Dedifferentiated amniotic fluid mesenchymal stem cell (primary cell): Measurements from ENCODE around the gene NALCN.

Experiments
- DNase-seq: peaks from one replicate; pipeline ENCODE4 v3.0.0-alpha.2; 2016; ENCODE audit errors: extremely low spot score

Gene NALCN

DNA sequence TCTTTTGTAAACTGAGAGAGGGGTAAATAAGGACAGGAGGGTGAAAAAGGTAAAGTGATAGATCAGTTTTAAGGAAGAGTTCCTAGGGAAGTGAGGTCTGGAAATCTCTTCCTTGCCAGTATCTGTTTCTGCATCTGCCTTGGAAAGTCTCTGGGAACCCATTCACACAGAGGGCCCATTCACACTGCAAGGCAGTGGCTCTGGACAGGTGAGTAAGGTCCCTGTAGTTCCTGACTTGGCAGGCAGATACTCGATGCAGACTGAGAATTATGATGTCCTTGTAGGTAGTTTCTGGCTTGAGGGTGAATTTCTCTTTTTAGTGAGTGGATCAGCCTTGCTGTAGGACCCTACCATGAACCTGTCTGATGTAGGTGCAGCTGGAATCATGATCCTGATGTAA is 293.3 kb downstream of the NALCN start:
- no peak for DNase-seq

- no peak for DNase-seq
Observed at GRCh38 chr13:101121608-101122007, 294.7 kb downstream of the NALCN start.

DNA sequence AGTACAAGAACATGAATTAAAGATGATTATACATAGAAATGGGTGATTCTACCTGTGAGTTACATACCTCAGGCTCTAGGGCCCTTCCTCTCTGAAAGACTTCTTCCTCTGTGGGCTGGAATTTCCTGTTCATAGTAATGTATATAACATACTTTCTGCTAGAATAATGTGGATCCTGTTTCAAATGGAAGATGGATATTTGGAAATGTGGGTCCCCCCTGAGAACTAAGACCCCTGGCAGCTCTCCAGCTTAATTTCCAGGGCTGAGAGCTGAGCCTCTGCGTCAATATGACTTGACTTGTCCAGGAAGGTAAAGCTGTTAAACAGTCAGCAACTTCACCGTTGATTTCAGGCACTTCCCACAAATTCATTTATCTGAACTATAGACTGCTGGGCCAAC is 296.3 kb downstream of the NALCN start:
- DNase-seq: no peak

GRCh38 chr13:101116826-101117225 is 299.5 kb downstream of the NALCN start:
- DNase-seq: no peak

DNA sequence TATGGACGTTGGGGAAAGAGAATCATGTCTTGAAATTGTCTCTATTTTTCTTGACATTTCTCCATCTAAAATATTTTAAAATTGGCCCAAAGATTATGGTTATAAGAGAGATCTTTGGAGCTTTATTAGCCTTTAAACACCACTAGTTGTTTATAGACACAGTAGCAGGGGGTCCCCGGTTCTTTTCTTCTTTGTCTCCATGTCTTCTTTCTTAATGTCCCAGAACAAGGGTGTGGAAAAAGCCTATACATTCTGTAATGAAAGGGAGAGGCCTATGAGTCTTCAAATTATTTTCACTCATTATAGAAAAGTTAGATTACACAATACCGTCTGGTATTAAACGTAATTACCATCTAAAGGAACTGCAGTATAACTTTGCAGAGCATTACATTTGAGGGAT is 300.0 kb downstream of the NALCN start:
- no peak for DNase-seq

DNA sequence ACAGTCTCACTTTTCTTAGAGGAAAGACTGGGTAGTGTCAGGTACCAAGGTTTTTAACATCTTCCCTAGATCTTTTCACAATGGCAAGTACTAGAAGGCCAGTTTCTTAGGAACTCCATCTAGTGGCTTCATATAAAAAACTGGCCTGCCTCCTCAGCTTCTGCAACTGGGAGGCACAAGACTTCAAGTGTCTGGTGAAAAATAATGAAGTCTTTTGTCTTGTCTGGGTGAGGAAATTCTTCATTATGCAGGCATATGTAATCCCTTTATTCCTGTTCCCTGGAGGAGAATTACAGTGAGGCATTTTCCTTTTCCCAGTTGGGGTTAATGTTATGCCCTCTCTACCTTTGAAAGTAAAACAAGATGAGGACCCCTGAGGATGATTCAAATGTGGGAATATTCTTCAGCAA is 300.5 kb downstream of the NALCN start:
- no peak for DNase-seq

DNA sequence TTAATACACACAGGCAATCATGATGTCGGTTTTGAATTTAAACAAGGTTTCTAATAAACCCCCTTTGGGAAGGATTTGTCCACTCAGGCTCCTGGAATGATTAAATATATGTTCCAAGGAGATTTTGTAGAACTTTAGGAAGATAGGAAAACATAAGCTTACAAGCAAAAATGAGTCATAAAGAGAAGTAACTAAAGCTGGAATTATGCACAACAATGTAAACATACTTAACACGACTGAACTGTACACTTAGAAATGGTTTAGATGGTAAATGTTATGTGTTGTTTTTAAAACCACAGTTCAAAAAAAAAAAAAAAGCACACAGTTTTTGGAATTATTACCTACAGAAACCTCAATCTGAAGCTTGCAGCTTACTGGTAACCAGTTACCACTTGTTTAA is 304.4 kb downstream of the NALCN start:
- no peak for DNase-seq

- no peak for DNase-seq
Observed at GRCh38 chr13:101109005-101109404, 307.3 kb downstream of the NALCN start.

DNA sequence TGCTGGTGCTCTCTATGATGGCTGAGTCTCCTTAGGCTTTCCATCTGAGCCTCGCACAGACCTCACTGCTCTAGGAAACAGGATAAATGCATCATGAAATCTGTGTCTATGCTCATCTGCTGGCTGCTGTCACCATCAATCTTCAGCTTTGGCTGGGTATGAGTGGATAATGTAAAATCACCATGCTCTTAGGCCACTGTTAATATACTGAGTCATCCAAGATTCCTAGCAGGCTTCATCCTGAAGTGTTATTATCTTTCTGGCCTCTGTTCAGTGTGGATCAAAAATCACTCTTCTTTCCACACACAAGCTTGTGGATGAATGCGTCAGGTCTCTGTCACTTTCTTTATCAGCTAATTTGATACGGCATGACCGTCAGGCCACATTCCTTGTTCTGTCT is 317.4 kb downstream of the NALCN start:
- no peak for DNase-seq

- no peak for DNase-seq
Observed at GRCh38 chr13:101092985-101093384, 323.3 kb downstream of the NALCN start.

DNA sequence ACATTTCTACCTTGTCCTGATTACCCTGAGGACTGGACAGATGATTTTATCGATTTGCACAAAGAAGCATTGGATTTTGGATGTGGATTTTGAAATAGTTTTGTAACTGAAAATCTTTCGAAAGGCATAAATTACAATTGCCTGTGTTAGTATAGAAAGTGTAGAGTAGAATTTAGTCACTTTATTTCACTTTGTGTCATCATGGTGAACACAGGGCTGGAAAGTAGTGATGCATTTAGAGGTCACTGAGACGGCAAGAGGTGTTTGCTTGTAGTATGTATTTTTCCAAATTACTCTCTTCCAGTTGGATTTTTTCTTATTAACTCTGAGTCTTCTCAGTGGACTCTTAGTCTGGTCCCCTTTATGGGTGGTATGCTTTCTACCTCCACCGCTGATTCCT is 326.0 kb downstream of the NALCN start:
- no peak for DNase-seq

- DNase-seq: no peak
Observed at GRCh38 chr13:101085551-101085950, 330.8 kb downstream of the NALCN start.

DNA sequence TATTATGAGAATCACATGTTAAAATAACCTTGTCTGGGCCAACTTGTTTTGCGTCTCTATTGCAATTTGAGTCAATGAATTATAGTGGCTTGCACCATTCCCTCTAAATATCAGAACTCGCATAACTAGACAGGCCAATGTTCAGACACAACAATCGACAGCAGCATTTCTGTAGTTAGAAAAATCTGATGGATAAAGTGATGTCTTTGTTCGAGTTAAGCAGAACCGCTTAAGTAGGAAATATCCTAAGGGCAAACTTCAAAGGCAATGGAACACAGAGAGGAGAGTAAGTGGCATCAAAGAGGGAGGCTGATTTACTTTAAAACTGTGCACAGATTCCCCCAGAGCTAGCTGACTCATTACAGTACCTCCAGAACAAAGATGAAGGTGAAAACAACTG is 333.9 kb downstream of the NALCN start:
- DNase-seq: no peak

GRCh38 chr13:101080616-101081015 is 335.7 kb downstream of the NALCN start:
- DNase-seq: no peak

GRCh38 chr13:101065329-101065728 is 351.0 kb downstream of the NALCN start:
- DNase-seq: no peak

DNA sequence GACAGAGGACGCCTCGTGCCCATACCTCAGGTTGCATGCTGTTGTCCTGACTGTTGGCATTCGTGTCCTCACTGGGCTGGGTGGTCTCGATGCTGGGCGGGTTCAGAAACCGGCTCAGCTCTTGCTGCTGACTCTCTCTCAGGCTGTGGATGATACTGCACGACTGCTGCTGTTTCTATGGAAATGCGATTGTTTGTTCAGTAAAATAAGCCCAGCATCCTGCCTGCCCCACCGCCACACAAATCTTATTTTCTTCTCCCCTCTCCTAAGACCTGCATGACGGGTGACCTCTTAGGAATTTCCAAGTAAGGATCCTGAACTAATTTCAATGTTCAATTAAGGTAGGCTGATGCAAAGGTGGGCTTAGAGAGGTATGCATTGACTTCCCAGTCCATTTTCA is 356.5 kb downstream of the NALCN start:
- DNase-seq: no peak

DNA sequence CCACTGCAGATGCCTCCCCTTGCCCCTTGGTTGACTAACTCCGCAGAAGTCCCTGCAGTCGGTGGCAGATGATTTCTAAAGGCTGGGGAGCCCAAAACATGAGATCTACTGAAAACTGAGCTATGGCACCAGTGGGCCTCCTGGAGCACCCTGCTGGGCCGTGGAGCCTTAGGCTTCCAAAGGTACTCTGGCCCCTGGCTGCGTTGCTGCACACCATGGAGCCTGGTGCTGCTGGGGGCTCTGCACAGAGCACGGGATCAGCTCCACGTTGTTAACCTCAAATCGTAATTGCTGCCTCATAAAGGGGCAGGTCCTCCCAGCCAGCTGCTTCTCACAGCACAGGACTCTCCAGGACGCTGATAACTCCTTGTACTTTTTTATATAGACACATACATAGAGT is 357.5 kb downstream of the NALCN start:
- no peak for DNase-seq

GRCh38 chr13:101053301-101054093 is 362.8 kb downstream of the NALCN start:
- no peak for DNase-seq

GRCh38 chr13:101049166-101049850 is 367.0 kb downstream of the NALCN start:
- no peak for DNase-seq

GRCh38 chr13:101036546-101036945 is 379.8 kb downstream of the NALCN start:
- DNase-seq: no peak

- DNase-seq: no peak
Observed at GRCh38 chr13:101035119-101035620, 381.1 kb downstream of the NALCN start.

DNA sequence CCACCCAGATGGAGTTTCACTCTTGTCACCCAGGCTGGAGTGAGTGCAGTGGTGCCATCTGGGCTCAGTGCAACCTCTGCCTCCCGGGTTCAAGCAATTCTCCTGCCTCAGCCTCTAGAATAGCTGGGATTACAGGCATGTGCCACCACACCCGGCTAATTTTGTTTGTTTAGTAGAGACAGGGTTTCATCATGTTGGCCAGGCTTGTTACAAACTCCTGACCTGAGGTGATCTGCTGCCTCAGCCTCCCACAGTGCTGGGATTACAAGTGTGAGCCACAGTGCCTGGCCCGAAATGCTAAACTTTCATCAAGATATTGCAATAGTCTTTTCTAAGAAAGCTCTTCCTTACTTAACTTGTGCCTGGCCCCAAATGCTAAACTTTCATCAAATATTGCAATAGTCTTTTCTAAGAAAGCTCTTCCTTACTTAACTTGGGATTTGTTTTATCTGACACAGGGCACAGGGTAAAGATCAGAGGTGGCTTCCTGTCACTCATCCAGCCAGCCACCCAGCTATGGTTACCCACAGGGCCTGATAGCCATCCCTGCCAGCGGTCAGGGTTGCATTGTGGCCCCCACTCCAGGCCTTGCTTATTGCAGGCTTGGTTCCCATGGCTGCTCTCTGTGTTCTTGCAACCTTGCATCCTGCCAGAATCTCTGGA is 389.4 kb downstream of the NALCN start:
- DNase-seq: no peak

DNA sequence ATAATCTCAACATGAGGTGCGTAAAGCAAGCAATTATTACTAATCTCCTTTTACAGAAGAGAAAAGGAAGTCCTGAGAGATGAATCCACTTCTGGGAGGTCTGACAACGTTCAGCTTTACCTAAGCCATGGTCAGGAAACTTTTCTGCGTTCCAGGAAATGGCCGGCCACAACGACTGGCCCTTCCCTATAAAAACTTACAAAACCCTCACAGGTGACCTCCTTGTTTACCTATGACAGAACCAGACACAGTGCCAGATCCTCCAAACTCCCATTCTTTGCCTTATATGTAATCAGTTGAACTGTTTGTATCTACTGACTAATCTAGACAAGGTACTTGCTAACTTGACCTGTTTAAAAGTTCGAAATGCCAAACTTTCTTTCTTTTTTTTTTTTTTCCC is 390.0 kb downstream of the NALCN start:
- no peak for DNase-seq
